IPS DF 6.9 (cell line): ENCODE results near the gene MATR3.

Source experiments
- DNase-seq: peaks from one replicate; pipeline ENCODE4 v3.0.0-alpha.2; 2013; ENCODE audit warnings: low read depth, low spot score
- H3K27ac ChIP-seq: one replicate; pipeline ENCODE4 v1.5.1; 2013; ENCODE audit warnings: low read length, control low read depth
- H3K27me3 ChIP-seq: 2 replicates; pipeline ENCODE4 v1.6.1; 2013; ENCODE audit warnings: mild to moderate bottlenecking, low read length; ENCODE audit not compliant: control insufficient read depth, insufficient read depth
- H3K36me3 ChIP-seq: 2 replicates; pipeline ENCODE4 v1.6.1; 2013; ENCODE audit warnings: low read length; ENCODE audit not compliant: control insufficient read depth, insufficient read depth
- H3K4me1 ChIP-seq: 2 replicates; pipeline ENCODE4 v1.6.1; 2013; ENCODE audit warnings: low read length; ENCODE audit not compliant: control insufficient read depth, insufficient read depth
- H3K4me3 ChIP-seq: 2 replicates; pipeline ENCODE4 v1.5.1; 2013; ENCODE audit warnings: mild to moderate bottlenecking, low read length
- H3K9me3 ChIP-seq: 2 replicates; pipeline ENCODE4 v1.6.1; 2013; ENCODE audit warnings: low read length, inconsistent platforms; ENCODE audit not compliant: control insufficient read depth, insufficient read depth
- WGBS: extraction: QIAGEN DNeasy Blood & Tissue Kit; methylation state at CpG from one replicate; pipeline ENCODE4 v1.1.7; 2013; ENCODE audit warnings: mixed read lengths, missing lambda C conversion rate; ENCODE audit not compliant: insufficient read length, insufficient coverage; 5-methylcytosine and 5-hydroxymethylcytosine counted together

MATR3 gene

DNA sequence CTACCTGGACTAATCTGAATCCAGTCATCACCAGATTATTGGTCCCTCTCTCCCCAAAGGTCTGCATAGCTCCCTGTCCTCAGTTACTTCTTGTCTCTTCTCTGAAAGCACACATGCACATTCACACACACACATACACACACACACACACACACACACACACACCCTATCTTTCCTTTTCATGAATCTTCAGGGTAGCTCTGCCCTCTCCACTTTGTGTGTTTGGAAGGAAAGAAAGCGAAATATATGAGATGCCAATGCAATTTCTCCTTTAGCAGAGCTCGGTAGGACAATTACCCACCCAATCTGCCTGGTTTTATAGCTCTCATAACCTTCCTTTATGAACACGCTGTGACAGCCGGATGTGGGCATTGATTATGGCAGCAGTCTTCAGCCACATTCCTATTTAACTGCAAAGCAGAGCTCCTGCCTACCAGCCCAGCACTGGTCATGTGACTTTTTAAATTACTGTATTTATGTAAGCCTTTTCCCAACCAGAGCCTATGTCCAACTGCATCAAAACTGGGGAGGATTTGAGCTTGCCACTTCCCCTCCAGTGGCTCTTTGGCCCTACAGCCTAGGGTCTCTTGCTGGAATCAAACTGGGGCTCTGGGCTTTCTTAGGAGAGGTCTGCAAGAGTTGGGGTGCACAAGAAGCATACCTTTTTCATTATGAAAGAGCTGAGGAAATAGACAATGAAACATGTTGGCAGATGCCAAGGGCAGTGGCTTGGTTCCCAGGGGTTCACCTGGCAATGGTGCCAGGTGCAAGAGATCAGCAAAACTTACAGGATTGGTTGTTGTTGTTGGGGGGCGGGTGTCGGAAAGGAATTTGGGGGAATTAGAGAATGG is 20.8 kb upstream of the MATR3 start:
- DNase-seq: no peak
- H3K27ac ChIP-seq: no peak overlapping the region
- WGBS: no CpG with 5 or more reads among the region's 6 CpGs

DNA sequence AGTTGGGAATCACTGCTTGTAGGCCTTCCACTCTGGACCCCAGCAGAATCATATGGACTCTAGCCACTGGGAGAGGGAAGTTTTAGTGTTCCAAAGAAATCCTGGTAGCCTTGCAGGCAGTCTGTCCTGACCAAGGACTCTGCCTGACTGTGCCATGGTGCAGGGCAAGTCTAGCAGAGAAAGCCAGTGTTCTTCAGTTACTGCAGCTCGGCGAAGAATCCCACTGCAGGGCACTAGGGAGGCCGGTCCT is 20.3 kb upstream of the MATR3 start:
- no CpG with 5 or more reads among the region's 3 CpGs for WGBS
- peak overlapping the region; percentile 88; the same call in 1 of the 2 replicates for H3K4me3 ChIP-seq
- no peaks in the 10 kb centered on the region for H3K9me3 ChIP-seq
- no peak for DNase-seq
- H3K36me3 ChIP-seq: peaks cover 12% of the 10 kb centered on the region
- no peak overlapping the region for H3K27ac ChIP-seq
- H3K27me3 ChIP-seq: no peaks in the 10 kb centered on the region
- peaks cover 4% of the 10 kb centered on the region; the same call in 1 of the 2 replicates for H3K4me1 ChIP-seq

More for the DNA sequence above, 20.8 kb upstream of the MATR3 start:
- H3K4me3 ChIP-seq: no peak overlapping the region
- no peaks in the 10 kb centered on the region for H3K9me3 ChIP-seq
- peaks cover 9% of the 10 kb centered on the region; the same call in 1 of the 2 replicates for H3K36me3 ChIP-seq
- no peaks in the 10 kb centered on the region for H3K27me3 ChIP-seq
- H3K4me1 ChIP-seq: peaks cover 4% of the 10 kb centered on the region; the same call in 1 of the 2 replicates

DNA sequence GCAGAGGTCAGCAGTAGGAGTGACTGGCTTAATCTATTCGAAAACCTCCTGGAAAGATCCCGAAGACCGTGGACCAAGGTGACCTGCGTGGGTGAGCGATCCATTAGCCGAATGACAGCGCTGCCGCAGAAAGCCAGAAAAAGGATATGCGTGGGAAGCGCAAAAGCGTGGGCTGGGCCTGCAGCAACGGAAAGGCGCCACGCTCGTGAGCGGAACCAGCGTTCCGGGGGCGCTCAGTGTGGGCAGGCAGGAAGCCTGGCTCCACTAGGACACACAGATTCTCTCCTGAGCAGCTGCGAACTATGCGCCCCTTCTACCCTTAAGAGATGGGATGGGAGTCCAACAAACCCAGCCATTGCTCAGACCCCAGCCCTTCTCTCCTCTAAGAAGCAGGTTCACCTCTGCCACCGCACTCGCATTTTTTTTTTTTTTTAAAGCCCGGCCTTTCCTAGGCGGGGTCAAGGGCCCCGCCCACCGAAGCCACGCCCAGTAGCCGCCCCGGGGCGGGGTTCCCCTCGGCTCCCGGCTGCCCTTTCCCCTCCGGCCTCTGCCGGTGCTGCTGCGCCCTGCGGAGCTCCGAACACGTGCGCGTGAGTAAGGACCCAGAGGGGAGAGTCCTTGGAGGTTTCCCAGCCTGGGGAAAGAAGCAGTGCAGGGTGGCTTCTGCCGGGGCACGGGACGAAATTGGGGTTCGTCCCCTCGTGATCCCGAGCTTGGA is 19.8 kb upstream of the MATR3 start:
- Histone ChIP-seq H3K27me3 (no peaks in the 10 kb centered on the region), H3K36me3 (peaks cover 17% of the 10 kb centered on the region), H3K4me1 (peaks cover 4% of the 10 kb centered on the region; the same call in 1 of the 2 replicates), H3K4me3 (peak overlapping the region; percentile 88), H3K27ac (no peak overlapping the region), H3K9me3 (no peaks in the 10 kb centered on the region)
- no CpG with 5 or more reads among the region's 47 CpGs for WGBS
- no peak for DNase-seq

DNA sequence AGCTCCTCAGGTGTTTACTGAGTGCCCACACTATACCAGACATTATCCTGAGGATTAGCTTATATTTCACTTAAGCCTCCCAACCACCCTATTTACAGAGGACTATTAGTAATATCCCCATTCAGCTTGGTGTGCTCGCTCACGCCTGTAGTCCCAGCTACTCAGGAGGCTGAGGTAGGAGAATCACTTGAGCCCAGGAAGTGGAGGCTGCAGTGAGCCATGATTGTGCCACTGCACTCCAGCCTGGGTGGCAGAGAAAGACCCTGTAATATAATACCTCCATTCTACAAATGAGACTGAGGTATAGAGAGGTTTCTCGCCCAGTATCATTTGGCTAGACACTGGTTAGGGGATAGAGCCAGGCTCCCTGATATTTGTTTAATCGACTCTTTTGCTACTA is 18.0 kb upstream of the MATR3 start:
- Histone ChIP-seq H3K4me1 (peaks cover 4% of the 10 kb centered on the region; the same call in 1 of the 2 replicates), H3K36me3 (peaks cover 25% of the 10 kb centered on the region), H3K27me3 (no peaks in the 10 kb centered on the region), H3K9me3 (no peaks in the 10 kb centered on the region), H3K4me3 (peak overlapping the region; percentile 55; the same call in 1 of the 2 replicates), H3K27ac (no peak overlapping the region)
- DNase-seq: no peak
- WGBS: no CpG with 5 or more reads among the region's 4 CpGs

DNA sequence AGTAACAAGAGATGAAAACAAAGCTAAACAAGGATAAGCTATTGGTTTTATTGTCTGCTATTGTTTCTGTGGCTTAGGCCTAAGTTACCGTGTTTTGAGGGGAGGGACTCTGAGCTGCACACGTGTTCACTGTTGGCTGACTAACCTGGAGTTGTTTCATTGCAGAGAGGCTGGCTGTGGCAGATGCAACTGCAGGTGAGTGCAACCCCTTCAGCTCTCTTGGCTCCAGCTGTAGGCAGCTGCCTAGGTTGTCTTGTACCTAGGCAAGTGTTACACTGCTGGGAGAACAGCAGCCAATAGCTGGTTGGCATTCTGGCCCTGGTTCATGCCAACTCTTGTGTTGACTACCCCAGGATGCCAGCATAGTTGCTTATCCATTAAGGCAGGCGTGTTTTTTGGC is 17.6 kb upstream of the MATR3 start:
- Histone ChIP-seq H3K27ac (peak overlapping the region; percentile 29), H3K4me1 (peaks cover 4% of the 10 kb centered on the region; the same call in 1 of the 2 replicates), H3K9me3 (no peaks in the 10 kb centered on the region), H3K4me3 (peak overlapping the region; percentile 32; the same call in 1 of the 2 replicates), H3K36me3 (peaks cover 27% of the 10 kb centered on the region), H3K27me3 (no peaks in the 10 kb centered on the region)
- WGBS: no CpG with 5 or more reads among the region's 3 CpGs
- DNase-seq: no peak

DNA sequence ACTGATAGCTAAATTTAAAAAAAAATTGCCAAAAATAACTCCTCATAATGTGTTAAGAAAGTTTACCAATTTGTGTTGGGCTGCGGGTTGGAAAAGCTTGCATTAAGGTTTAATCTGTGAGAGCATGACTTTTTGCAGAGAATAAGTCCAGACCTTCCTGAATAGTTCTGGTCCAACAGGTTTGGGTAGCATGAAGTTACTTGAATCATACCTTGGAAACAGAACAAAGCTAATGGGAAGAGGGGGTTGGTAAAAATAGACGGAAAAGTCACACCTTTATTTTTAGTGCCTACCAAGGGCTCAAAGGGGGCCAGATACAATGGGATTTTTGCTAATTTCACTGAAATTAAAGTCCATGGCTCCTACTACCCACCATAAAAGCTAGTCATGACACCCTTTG is 17.1 kb upstream of the MATR3 start:
- Histone ChIP-seq H3K36me3 (peaks cover 30% of the 10 kb centered on the region), H3K9me3 (no peaks in the 10 kb centered on the region), H3K27ac (peak overlapping the region; percentile 29), H3K4me3 (no peak overlapping the region; the same call in 1 of the 2 replicates), H3K4me1 (peaks cover 4% of the 10 kb centered on the region; the same call in 1 of the 2 replicates), H3K27me3 (no peaks in the 10 kb centered on the region)
- DNase-seq: no peak
- no CpG with 5 or more reads among the region's 2 CpGs for WGBS

DNA sequence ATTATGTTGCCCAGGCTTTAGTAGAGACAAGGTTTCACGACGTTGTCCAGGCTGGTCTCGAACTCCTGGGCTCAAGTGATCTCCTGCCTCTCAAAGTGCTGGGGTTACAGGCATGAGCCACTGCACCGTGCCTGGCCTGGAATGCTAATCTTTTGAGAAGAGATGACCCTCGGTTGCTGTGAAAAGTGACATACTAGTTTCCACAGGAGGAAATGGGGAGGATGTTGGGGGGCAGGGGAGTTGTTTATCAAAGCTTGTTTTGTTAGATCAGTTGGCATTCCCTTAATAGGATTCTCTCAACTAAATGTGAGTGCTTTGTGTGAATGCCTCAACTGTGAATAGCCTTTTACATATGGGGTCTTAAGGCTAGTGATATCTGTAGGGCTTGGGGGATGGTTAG is 16.4 kb upstream of the MATR3 start:
- H3K9me3 ChIP-seq: no peaks in the 10 kb centered on the region
- H3K36me3 ChIP-seq: peaks cover 33% of the 10 kb centered on the region
- WGBS: no CpG with 5 or more reads among the region's 5 CpGs
- no peaks in the 10 kb centered on the region for H3K27me3 ChIP-seq
- DNase-seq: no peak
- no peak overlapping the region for H3K4me3 ChIP-seq
- no peak overlapping the region for H3K27ac ChIP-seq
- H3K4me1 ChIP-seq: peaks cover 4% of the 10 kb centered on the region; the same call in 1 of the 2 replicates

DNA sequence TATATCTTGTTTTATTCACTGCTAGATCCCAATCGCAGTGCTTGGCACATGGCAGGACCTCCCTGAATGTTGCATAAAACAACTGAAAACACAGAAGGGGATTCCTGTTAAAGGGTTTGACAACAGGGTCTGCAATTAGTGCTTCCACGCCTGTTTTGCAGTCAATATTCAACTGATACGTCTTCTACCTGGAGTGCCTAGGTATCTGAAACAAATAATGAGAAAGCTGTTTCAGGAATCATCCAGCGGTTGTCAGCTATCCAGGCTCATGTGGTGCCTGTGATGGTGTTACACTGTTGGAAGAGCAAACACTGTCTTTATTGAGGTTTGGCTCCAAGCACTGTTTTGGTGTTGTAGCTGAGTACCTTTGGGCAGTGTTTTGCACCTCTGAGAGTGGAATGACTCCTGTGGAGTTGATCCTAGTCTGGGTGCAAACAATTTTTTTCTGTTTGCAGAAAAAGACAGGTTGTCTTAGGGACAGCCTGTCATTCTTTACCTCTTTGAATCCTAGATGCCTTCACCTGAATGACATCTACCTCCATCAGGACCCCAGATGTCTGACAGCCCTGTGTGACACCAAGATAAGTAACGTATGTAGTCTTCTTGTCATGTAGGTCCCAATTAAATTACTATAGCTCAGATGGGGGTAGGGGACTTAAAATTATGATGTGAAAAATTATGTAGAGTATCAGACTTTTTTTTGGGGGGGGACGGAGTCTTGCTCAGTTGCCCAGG is 14.8 kb upstream of the MATR3 start:
- WGBS: no CpG with 5 or more reads among the region's 6 CpGs
- Histone ChIP-seq H3K27me3 (no peaks in the 10 kb centered on the region), H3K4me3 (no peak overlapping the region), H3K36me3 (peaks cover 43% of the 10 kb centered on the region), H3K27ac (no peak overlapping the region), H3K4me1 (peaks cover 1% of the 10 kb centered on the region; the same call in 1 of the 2 replicates), H3K9me3 (no peaks in the 10 kb centered on the region)
- DNase-seq: no peak

DNA sequence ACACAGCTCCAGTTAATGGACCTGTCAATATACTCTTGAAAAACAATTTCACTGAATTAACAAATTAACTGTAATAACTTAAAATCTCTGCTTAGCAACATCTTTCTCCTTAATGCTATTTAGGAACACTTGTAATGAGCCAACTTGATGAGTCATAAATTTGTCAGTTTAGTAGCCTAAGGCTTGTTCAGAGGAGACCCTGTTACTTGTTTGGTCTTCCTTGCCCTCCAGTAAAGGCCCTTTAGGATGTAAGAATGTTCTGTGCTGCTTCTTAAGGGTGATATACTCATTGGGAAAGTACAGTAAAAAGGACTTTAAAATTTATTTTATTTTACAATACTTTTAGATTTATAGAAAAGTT is 11.4 kb upstream of the MATR3 start:
- Histone ChIP-seq H3K27me3 (no peaks in the 10 kb centered on the region), H3K36me3 (peaks cover 42% of the 10 kb centered on the region), H3K4me3 (no peak overlapping the region), H3K4me1 (no peaks in the 10 kb centered on the region; the same call in 1 of the 2 replicates), H3K27ac (no peak overlapping the region), H3K9me3 (no peaks in the 10 kb centered on the region)
- DNase-seq: no peak
